K562 (cell line): ENCODE measurements around the gene WAS. TPM values are rescaled to one million over a fixed set of nuclear protein-coding genes. Genes with fewer than 3 reads are reported as not detected.

Experiments used
- BHLHE40 ChIP-seq: IDR thresholded peaks from 2 replicates; pipeline ENCODE4 v1.6.1; 2011; ENCODE audit warnings: low read length, improper control_type of control experiment
- CHD7 ChIP-seq: fragments of 200-600 bp; sonication (generic); IDR thresholded peaks from one replicate; pipeline ENCODE4 v1.6.1; 2012; ENCODE audit warnings: mild to moderate bottlenecking, low read depth, low read length, inconsistent platforms
- CREBBP ChIP-seq: IDR thresholded peaks from one replicate; pipeline ENCODE4 v1.6.1; 2012; ENCODE audit warnings: low read depth, mild to moderate bottlenecking, control low read depth, inconsistent platforms, low read length
- EP400 ChIP-seq: fragments of 450-650 bp; IDR thresholded peaks from 2 replicates; pipeline ENCODE4 v1.6.1; 2017; ENCODE audit warnings: antibody characterized with exemption, mild to moderate bottlenecking, moderate library complexity
- HSF4 ChIP-seq: fragments of 250-450 bp; sonication (Bioruptor Pico); IDR thresholded peaks from 2 replicates; pipeline ENCODE4 v2.1.2; 2022; ENCODE audit warnings: mild to moderate bottlenecking, moderate library complexity, borderline replicate concordance
- KAT2B ChIP-seq: IDR thresholded peaks from one replicate; pipeline ENCODE4 v1.6.1; 2012; ENCODE audit warnings: low read depth, mild to moderate bottlenecking, control low read depth, inconsistent platforms, low read length, moderate library complexity
- MCM3 ChIP-seq: fragments of 450-650 bp; IDR thresholded peaks from 2 replicates; pipeline ENCODE4 v1.6.1; 2016
- MYNN ChIP-seq, 2 experiments: sonication (generic); formaldehyde crosslinking in 1 of 2; IDR thresholded peaks; 2 replicates each; pipeline versions ENCODE4 v1.5.0 to v1.6.1; 2016 to 2020; ENCODE audit warnings: antibody characterized with exemption in 1 of 2, missing genetic modification reagents in 1 of 2
- PRPF4 ChIP-seq: fragments of 200-400 bp; formaldehyde crosslinking; IDR thresholded peaks from one replicate; pipeline ENCODE4 v1.6.1; 2017; ENCODE audit warnings: low read length, low read depth, mild to moderate bottlenecking; ENCODE audit not compliant: insufficient read depth, poor library complexity, severe bottlenecking
- RCOR1 ChIP-seq, 2 experiments: IDR thresholded peaks; 2 replicates each; pipeline ENCODE4 v1.6.1; 2012; ENCODE audit warnings: low read depth in 2 of 2, low read length in 2 of 2, borderline replicate concordance in 1 of 2, improper control_type of control experiment in 1 of 2
- SIN3B ChIP-seq: fragments of 450-650 bp; IDR thresholded peaks from 2 replicates; pipeline ENCODE4 v1.6.1; 2017; ENCODE audit warnings: low read depth, mild to moderate bottlenecking, moderate library complexity
- SMARCA4 ChIP-seq: fragments of 450-650 bp; IDR thresholded peaks from 2 replicates; pipeline ENCODE4 v1.6.1; 2016
- STAG1 ChIP-seq: sonication (generic); formaldehyde crosslinking; IDR thresholded peaks from 2 replicates; pipeline ENCODE4 v1.5.0; 2020; ENCODE audit warnings: missing genetic modification reagents, borderline replicate concordance
- TCF3 ChIP-seq: sonication (generic); formaldehyde crosslinking; IDR thresholded peaks from 2 replicates; pipeline ENCODE4 v1.4.0; 2020; ENCODE audit warnings: mild to moderate bottlenecking, missing genetic modification reagents
- TEAD2 ChIP-seq: fragments of 450-650 bp; IDR thresholded peaks from 2 replicates; pipeline ENCODE4 v1.6.1; 2016; ENCODE audit warnings: missing genetic modification characterization, control low read depth, missing compliant biosample characterization
- ZNF277 ChIP-seq: fragments of 250-450 bp; sonication (Bioruptor Pico); IDR thresholded peaks from 2 replicates; pipeline ENCODE4 v1.8.0; 2022; ENCODE audit warnings: inconsistent platforms, mild to moderate bottlenecking, moderate library complexity, borderline replicate concordance
- polyA plus RNA-seq, 8 experiments: library from polyadenylated mRNA; depleted of rRNA in 4 of 8; stranded (reverse) in 5 of 8; unstranded in 3 of 8; fragments of >200 nt; fragmentation: Nextera tagmentation in 2 of 8; fragmentation: Illumina TruSeq in 1 of 8; extraction: Ambion mirVana in 2 of 8; extraction: Trizol in 1 of 8; gene quantifications; 2 replicates each; pipeline versions ENCODE4 v1.2.1 to v1.2.3, GENCODE V29; 2011 to 2014; ENCODE audit warnings: inconsistent platforms in 1 of 8, missing spikeins in 1 of 8
- total RNA-seq, 7 experiments: library from RNA; depleted of rRNA in 6 of 7; stranded (reverse); fragments of >200 nt in 6 of 7; fragmentation: Illumina TruSeq in 2 of 7; extraction: Trizol in 2 of 7; gene quantifications; 2 replicates each; pipeline versions ENCODE4 v1.2.1 to v1.2.3, GENCODE V29; 2011 to 2021; ENCODE audit warnings: low replicate concordance in 1 of 7

The WAS gene
- total and polyA plus RNA-seq, 9 of the 15 experiments (the other 6 are each of a cell fraction or from before 2014, with no cell fraction given): 0.11 to 16.1 (median 3.8) TPM

- TF ChIP-seq CHD7: no peak
- TF ChIP-seq MYNN (IDR thresholded peaks at IDR 0.05): no peak
- no peak for TF ChIP-seq MYNN (CRISPR knock-in tag; IDR thresholded peaks at IDR 0.05)
- no peak for TF ChIP-seq ZNF277 (CRISPR knock-in tag)
- no peak for TF ChIP-seq TEAD2 (tag)
- no peak for TF ChIP-seq HSF4 (CRISPR knock-in tag)
- no peak for TF ChIP-seq CREBBP
- no peak for TF ChIP-seq STAG1 (CRISPR knock-in tag)
- no peak for TF ChIP-seq SMARCA4
- TF ChIP-seq TCF3 (CRISPR knock-in tag): no peak
- TF ChIP-seq KAT2B: no peak
- no peak for TF ChIP-seq BHLHE40
- no peak for TF ChIP-seq SIN3B
- no peak for TF ChIP-seq MCM3
- TF ChIP-seq RCOR1 (IDR thresholded peaks at IDR 0.05; ENCODE audit: borderline replicate concordance in 1 of 2, low read depth in 2 of 2, low read length in 2 of 2): no peak
- no peak for TF ChIP-seq EP400
- no peak for TF ChIP-seq PRPF4
Measured at GRCh38 chrX:48667509-48667908, 16.1 kb upstream of the WAS start (continued).
